WTC11 (cell line): ENCODE measurements around the gene TTL. TPM values are rescaled to one million over a fixed set of nuclear protein-coding genes. Genes with fewer than 3 reads are reported as not detected.

ENCODE experiments used
- ATAC-seq: fragments of 200-7000 bp; cut with Tn5 transposase; 2 replicates; pipeline ENCODE4 v1.10.0; 2021; ENCODE audit warnings: mild to moderate bottlenecking, moderate library complexity
- CTCF ChIA-PET: fragments of 300-600 bp; sonication (Branson Sonifier 250); formaldehyde crosslinking; loops from one replicate; lab custom pipeline; 2021; ENCODE audit warnings: antibody characterized with exemption; lab: Charles Lee
- POLR2A ChIA-PET: fragments of 350-600 bp; sonication (Branson Sonifier 250); formaldehyde crosslinking; loops from one replicate; lab custom pipeline; 2021; ENCODE audit warnings: antibody characterized with exemption; lab: Charles Lee
- DNase-seq: peaks from one replicate; pipeline ENCODE4 v3.0.0; 2021; ENCODE audit warnings: low spot score
- H3K27ac Mint-ChIP-seq: 2 replicates; pipeline ENCODE4 v1.8.0; 2021; ENCODE audit warnings: mixed read lengths
- H3K27me3 Mint-ChIP-seq: 2 replicates; pipeline ENCODE4 v1.8.0; 2021; ENCODE audit warnings: low read depth, mild to moderate bottlenecking, moderate library complexity, mixed read lengths
- H3K36me3 Mint-ChIP-seq: 2 replicates; pipeline ENCODE4 v1.8.0; 2021; ENCODE audit warnings: mixed read lengths
- H3K4me1 Mint-ChIP-seq: 2 replicates; pipeline ENCODE4 v1.8.0; 2022; ENCODE audit warnings: mixed read lengths
- H3K4me3 Mint-ChIP-seq: 2 replicates; pipeline ENCODE4 v1.8.0; 2021; ENCODE audit warnings: mild to moderate bottlenecking, moderate library complexity, mixed read lengths
- H3K9me3 Mint-ChIP-seq: 2 replicates; pipeline ENCODE4 v1.8.0; 2021; ENCODE audit warnings: mixed read lengths
- AFF4 ChIP-seq: sonication (generic); formaldehyde crosslinking; IDR thresholded peaks from 2 replicates; pipeline ENCODE4 v1.8.1; 2023; ENCODE audit warnings: mild to moderate bottlenecking, missing genetic modification reagents, borderline replicate concordance
- ARID4B ChIP-seq: sonication (generic); formaldehyde crosslinking; IDR thresholded peaks from 2 replicates; pipeline ENCODE4 v1.8.0; 2023; ENCODE audit warnings: missing genetic modification reagents, mild to moderate bottlenecking, borderline replicate concordance
- ATF1 ChIP-seq: sonication (generic); formaldehyde crosslinking; IDR thresholded peaks from 2 replicates; pipeline ENCODE4 v1.8.1; 2023; ENCODE audit warnings: mild to moderate bottlenecking, moderate library complexity, missing genetic modification reagents
- EMX1 ChIP-seq: fragments of 250-450 bp; sonication (Bioruptor Pico); IDR thresholded peaks from 2 replicates; pipeline ENCODE4 v1.8.0; 2021; ENCODE audit warnings: mild to moderate bottlenecking
- FOXP4 ChIP-seq: sonication (generic); formaldehyde crosslinking; IDR thresholded peaks from 2 replicates; pipeline ENCODE4 v1.8.0; 2022; ENCODE audit warnings: mild to moderate bottlenecking, missing genetic modification reagents
- GRHL2 ChIP-seq: fragments of 250-450 bp; sonication (Bioruptor Pico); IDR thresholded peaks from 2 replicates; pipeline ENCODE4 v1.8.0; 2022; ENCODE audit warnings: mild to moderate bottlenecking, moderate library complexity; ENCODE audit not compliant: insufficient replicate concordance, severe bottlenecking
- HMGA2 ChIP-seq: fragments of 250-450 bp; sonication (Bioruptor Pico); IDR thresholded peaks from 2 replicates; pipeline ENCODE4 v1.4.0; 2021; ENCODE audit warnings: mild to moderate bottlenecking, moderate library complexity
- IRF2 ChIP-seq: sonication (generic); formaldehyde crosslinking; IDR thresholded peaks from 2 replicates; pipeline ENCODE4 v1.8.0; 2022; ENCODE audit warnings: low read depth, missing genetic modification reagents, borderline replicate concordance
- JAZF1 ChIP-seq: fragments of 250-450 bp; sonication (Bioruptor Pico); IDR thresholded peaks from 2 replicates; pipeline ENCODE4 v1.9.0; 2021; ENCODE audit warnings: moderate library complexity, mild to moderate bottlenecking, inconsistent platforms
- MYBL2 ChIP-seq: sonication (generic); formaldehyde crosslinking; IDR thresholded peaks from 2 replicates; pipeline ENCODE4 v1.8.1; 2023; ENCODE audit warnings: mild to moderate bottlenecking, moderate library complexity, missing genetic modification reagents
- NFE2L1 ChIP-seq: sonication (generic); formaldehyde crosslinking; IDR thresholded peaks from 2 replicates; pipeline ENCODE4 v1.8.1; 2023; ENCODE audit warnings: missing genetic modification reagents
- PRRX2 ChIP-seq: fragments of 250-450 bp; sonication (Bioruptor Pico); IDR thresholded peaks from 2 replicates; pipeline ENCODE4 v1.8.0; 2021; ENCODE audit warnings: mild to moderate bottlenecking
- RELA ChIP-seq: sonication (generic); formaldehyde crosslinking; IDR thresholded peaks from 2 replicates; pipeline ENCODE4 v1.8.1; 2022; ENCODE audit warnings: missing genetic modification reagents, mild to moderate bottlenecking, borderline replicate concordance
- TEAD4 ChIP-seq: sonication (generic); formaldehyde crosslinking; IDR thresholded peaks from 2 replicates; pipeline ENCODE4 v1.8.0; 2022; ENCODE audit warnings: mild to moderate bottlenecking, missing genetic modification reagents
- USF2 ChIP-seq: sonication (generic); formaldehyde crosslinking; IDR thresholded peaks from 2 replicates; pipeline ENCODE4 v1.8.1; 2023; ENCODE audit warnings: mild to moderate bottlenecking, missing genetic modification reagents, moderate library complexity
- ZBTB21 ChIP-seq: sonication (generic); formaldehyde crosslinking; IDR thresholded peaks from 2 replicates; pipeline ENCODE4 v1.8.1; 2023; ENCODE audit warnings: mild to moderate bottlenecking, missing genetic modification reagents, borderline replicate concordance
- ZNF121 ChIP-seq: sonication (generic); formaldehyde crosslinking; IDR thresholded peaks from 2 replicates; pipeline ENCODE4 v1.8.0; 2023; ENCODE audit warnings: missing genetic modification reagents
- ZNF219 ChIP-seq: sonication (generic); formaldehyde crosslinking; IDR thresholded peaks from 2 replicates; pipeline ENCODE4 v1.8.0; 2023; ENCODE audit warnings: missing genetic modification reagents, mild to moderate bottlenecking, borderline replicate concordance
- ZNF263 ChIP-seq: sonication (generic); formaldehyde crosslinking; IDR thresholded peaks from 2 replicates; pipeline ENCODE4 v1.8.1; 2022; ENCODE audit warnings: low read depth, mild to moderate bottlenecking, moderate library complexity, missing genetic modification reagents
- total RNA-seq: library from RNA; stranded (reverse); gene quantifications from 3 replicates; pipeline ENCODE4 v1.2.3, GENCODE V29; 2021

Gene TTL
- total RNA-seq, 1 experiment from 2014 or later, result 44.2 TPM

GRCh38 chr2:112528541-112528940 lies 46.6 kb downstream of the TTL start (continued):
- TF ChIP-seq ARID4B (CRISPR knock-in tag) (no peak), IRF2 (CRISPR knock-in tag) (no peak), ZNF263 (no peak)

- ChIA-PET POLR2A (no interaction called here), CTCF (no interaction called here)
- H3K4me1 Mint-ChIP-seq, result peaks cover 3% of the 10 kb centered on the region; the same call in 1 of the 2 replicates
- peaks cover 24% of the 10 kb centered on the region; the same call in 1 of the 2 replicates for H3K36me3 Mint-ChIP-seq
- no peaks in the 10 kb centered on the region for H3K9me3 Mint-ChIP-seq
- H3K27me3 Mint-ChIP-seq, result no peaks in the 10 kb centered on the region
- ATAC-seq (no peak), DNase-seq (no peak)
- TF ChIP-seq NFE2L1 (no peak), ATF1 (CRISPR knock-in tag) (no peak), HMGA2 (CRISPR knock-in tag) (no peak), IRF2 (CRISPR knock-in tag) (no peak), EMX1 (CRISPR knock-in tag) (no peak)
- H3K4me3 Mint-ChIP-seq, result no peak overlapping the region
- H3K27ac Mint-ChIP-seq, result no peak overlapping the region
Measured at GRCh38 chr2:112529757-112530156, 47.8 kb downstream of the TTL start.

GRCh38 chr2:112530728-112531127 lies 48.8 kb downstream of the TTL start:
- H3K27me3 Mint-ChIP-seq, result no peaks in the 10 kb centered on the region
- no peaks in the 10 kb centered on the region for H3K9me3 Mint-ChIP-seq
- no peak overlapping the region for H3K27ac Mint-ChIP-seq
- CTCF ChIA-PET, result no interaction called here
- TF ChIP-seq MYBL2 (CRISPR knock-in tag) (no peak), HMGA2 (CRISPR knock-in tag) (peak; percentile 92), USF2 (CRISPR knock-in tag) (no peak), ZNF121 (CRISPR knock-in tag) (no peak)
- H3K36me3 Mint-ChIP-seq, result peaks cover 23% of the 10 kb centered on the region; the same call in 1 of the 2 replicates
- POLR2A ChIA-PET, result no interaction called here
- ATAC-seq, result no peak
- no peak overlapping the region for H3K4me3 Mint-ChIP-seq
- H3K4me1 Mint-ChIP-seq, result peaks cover 3% of the 10 kb centered on the region; the same call in 1 of the 2 replicates
- DNase-seq, result no peak

GRCh38 chr2:112534826-112535225 lies 52.9 kb downstream of the TTL start:
- ChIA-PET CTCF (no interaction called here), POLR2A (no interaction called here)
- Mint-ChIP-seq H3K4me3 (no peak overlapping the region), H3K36me3 (peaks cover 13% of the 10 kb centered on the region; the same call in 1 of the 2 replicates), H3K4me1 (no peaks in the 10 kb centered on the region), H3K27ac (no peak overlapping the region), H3K9me3 (no peaks in the 10 kb centered on the region; the same call in 1 of the 2 replicates), H3K27me3 (no peaks in the 10 kb centered on the region; the same call in 1 of the 2 replicates)
- ATAC-seq, result no peak
- DNase-seq, result no peak
- no peak for TF ChIP-seq AFF4 (CRISPR knock-in tag)
- TF ChIP-seq EMX1 (CRISPR knock-in tag), result no peak
- no peak for TF ChIP-seq GRHL2 (CRISPR knock-in tag)
- TF ChIP-seq ZBTB21, result no peak
- TF ChIP-seq PRRX2, result no peak
- TF ChIP-seq JAZF1 (CRISPR knock-in tag), result no peak
- no peak for TF ChIP-seq FOXP4 (CRISPR knock-in tag)
- no peak for TF ChIP-seq TEAD4
- no peak for TF ChIP-seq ZNF219 (CRISPR knock-in tag)
- no peak for TF ChIP-seq RELA (CRISPR knock-in tag)
